T-helper 2 cell (primary cell): ENCODE results near the gene BABAM1.

Experiments
- DNase-seq, 5 experiments: peaks; one replicate each; pipeline versions ENCODE4 v3.0.0 to v3.0.0-alpha.2; 2012 to 2022
- total RNA-seq, 2 donors: gene quantifications; one replicate each; lab custom pipeline; 2026; lab: John Stamatoyannopoulos, UW

Gene BABAM1
- total RNA-seq, result 13.1 to 15.7 reads per million in 2 donors

GRCh38 chr19:17266975-17267788 lies at the start of gene BABAM1:
Gene BABAM1, plus strand, starts transcription at chr19:17267443. Its CDS starts 1,364 bp downstream, at chr19:17268807.
- peak; percentile 70 to 99 (median 92) for DNase-seq

GRCh38 chr19:17219286-17219685 lies 48.0 kb upstream of the BABAM1 start:
- no peak for DNase-seq

GRCh38 chr19:17220207-17220758 lies 47.0 kb upstream of the BABAM1 start:
- no peak for DNase-seq

DNA sequence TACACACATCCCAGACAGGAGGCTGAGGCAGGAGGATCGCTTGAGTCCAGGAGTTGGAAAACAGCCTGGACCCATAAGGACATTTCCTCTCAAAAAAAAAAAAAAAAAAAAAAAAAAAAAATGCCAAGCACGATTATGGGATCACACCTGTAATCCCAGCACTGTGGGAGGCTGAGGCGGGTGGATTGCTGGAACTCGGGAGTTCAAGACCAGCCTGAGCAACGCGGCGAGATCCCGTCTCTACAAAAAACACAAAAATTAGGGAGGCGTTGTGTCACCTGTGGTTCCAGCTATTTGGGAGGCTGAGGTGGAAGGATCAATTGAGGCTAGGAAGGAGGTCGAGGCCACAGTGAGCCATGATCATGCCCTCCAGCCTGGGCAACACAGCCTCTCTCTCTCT lies 42.2 kb upstream of the BABAM1 start:
- DNase-seq, result no peak

DNA sequence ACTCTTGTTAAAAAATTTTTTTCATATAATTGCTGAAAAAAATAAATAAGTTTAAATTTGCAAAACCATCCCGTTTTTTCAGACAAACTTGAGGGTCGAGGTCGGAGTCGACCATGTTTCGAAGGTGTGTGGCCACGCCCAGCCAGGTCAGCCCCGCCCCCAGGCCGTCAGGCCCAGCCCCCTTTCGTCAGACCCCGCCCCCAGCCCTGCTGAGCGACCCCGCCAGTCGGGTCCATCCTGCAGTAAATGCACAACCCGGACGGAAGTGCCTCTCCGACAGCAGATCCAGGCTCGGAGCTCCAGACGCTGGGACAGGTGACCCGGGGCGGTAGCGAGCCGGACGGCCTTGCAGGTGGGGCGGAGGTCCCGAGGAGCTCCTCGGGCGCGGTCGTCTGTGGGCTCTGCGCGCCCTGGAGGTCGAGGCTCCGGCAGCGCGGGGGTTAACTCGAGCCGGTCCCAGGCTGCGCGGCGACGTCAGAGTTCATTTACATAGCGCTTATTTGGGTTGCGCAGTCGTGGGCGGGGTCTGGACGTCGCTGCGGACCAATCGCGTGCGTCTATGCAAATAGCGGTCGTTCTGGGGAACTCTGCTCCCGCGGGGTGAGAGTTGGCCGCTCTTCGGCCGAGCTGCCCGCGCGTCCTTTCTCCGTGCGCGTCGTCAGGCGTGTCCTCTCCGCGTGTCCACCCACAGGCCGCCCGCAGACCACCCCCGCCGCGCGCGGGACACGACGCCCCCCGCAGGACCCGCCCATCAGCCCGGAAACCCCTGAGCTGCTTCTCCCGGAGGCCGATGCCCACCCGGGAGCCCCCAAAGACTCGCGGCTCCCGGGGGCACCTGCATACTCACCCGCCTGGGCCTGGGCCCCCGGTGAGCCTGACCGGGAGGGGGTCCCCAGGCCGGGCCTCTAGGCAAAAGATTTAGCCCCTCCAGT lies 41.0 kb upstream of the BABAM1 start, which contains the start of gene OCEL1:
Gene OCEL1 (plus strand): TSS at position 225 of the 932 bp plus-strand sequence. CDS start 22 bp downstream, at position 247.
- peak; percentile 91 to 98 (median 96) for DNase-seq

GRCh38 chr19:17227798-17228367 lies 39.4 kb upstream of the BABAM1 start:
- DNase-seq, result no peak

DNA sequence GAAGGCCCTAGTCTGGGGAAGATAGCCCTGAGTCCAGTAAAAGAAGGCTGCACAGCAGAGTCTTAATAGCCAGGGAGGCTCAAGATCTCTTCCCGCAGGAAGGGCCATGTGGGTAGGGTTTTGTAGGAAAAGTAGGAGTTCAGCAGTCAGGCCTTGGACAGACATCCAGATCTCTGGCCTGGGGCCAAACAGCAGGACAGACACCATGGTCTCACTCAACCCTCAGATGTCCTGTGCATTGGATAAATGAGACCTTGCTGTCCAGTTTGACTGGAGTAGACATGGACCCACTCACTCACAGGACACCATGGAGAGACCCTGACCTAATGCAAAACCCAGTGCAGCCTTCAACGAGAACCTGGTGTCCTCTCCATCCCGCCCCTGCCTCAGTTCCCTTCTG lies 37.4 kb upstream of the BABAM1 start:
- DNase-seq, result no peak

DNA sequence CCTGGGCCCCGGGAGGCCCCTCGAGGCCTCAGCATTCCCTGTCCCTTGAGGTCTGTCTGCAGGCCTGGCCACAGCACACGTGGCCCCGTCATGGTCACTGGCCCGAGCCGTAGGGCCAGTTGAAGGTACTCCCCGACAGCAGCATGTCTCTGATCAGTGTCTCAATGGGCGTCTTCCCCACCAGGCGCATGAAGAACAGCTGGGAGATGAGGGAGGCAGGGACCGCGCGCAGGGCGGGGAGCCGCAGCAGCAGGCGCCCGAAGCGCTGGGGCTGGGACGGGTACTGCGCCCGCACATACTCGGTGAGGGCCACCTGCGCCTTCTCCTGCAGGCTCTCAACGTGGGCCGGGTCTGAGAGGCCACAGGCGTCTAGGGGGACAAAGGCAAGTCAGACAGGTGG lies 35.0 kb upstream of the BABAM1 start:
- no peak for DNase-seq

DNA sequence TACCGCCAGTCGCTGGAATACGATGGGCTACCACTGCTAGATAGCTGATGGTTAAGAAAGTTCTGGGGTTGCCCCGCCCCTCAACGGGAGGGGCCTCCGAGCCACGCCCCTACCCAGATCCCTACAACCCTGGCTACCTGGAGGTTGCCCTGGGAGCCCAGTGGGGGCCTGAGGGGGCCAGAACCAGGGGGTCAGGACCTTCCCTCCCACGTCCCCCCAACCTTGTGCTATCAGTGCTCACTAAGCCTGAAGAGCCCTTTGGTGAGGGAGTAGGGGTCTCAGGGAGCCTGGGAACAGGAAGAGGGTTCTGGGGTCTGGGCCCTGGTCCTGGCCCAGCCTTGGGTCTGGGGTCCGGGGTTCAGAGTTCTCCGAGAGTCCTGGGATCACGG lies 32.3 kb upstream of the BABAM1 start:
- peak; percentile 32 to 71 (median 44) for DNase-seq

GRCh38 chr19:17235300-17235970 lies 31.8 kb upstream of the BABAM1 start:
- peak; percentile 56 to 81 (median 61) for DNase-seq

GRCh38 chr19:17235971-17236777 lies 31.1 kb upstream of the BABAM1 start:
- DNase-seq, result peak in 1 of 5 experiments; percentile 53

DNA sequence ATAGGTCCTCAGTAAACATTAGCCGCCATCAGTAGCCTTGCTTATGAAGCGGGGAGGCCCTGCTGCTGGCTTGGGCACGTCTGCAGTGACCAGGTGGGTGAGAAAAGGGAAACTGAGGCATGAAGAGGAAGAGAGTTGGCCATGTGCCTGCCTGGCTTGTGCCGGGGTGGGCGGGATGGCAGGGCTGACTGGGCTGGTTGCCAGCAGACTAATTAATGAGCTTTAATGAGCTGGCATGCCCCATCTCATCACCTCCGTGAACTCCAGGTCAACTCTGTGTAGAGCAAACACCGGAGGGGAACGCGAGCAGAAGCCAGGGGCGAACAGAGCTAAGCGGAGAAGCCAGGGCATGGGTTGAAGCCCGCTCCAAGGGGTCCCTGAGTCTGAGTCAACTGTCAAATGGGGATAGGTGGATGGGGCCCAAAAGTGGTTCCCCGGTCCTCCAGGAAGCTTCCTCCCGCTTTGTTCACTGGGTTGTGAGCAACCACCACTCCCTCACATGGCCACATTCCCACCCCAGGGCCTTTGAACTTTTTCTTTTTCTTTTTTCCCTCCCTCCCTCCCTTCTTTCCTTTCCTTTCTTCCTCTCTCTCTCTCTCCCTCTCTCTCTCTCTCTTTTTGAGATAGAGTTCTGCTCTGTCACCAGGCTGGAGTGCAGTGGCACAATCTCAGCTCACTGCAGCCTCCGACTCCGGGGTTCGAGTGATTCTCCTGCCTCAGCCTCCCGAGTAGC lies 30.3 kb upstream of the BABAM1 start:
- DNase-seq, result no peak

- no peak for DNase-seq
Measured at GRCh38 chr19:17237747-17238706, 29.2 kb upstream of the BABAM1 start.

- DNase-seq, result no peak
Measured at GRCh38 chr19:17240062-17240752, 27.0 kb upstream of the BABAM1 start.

DNA sequence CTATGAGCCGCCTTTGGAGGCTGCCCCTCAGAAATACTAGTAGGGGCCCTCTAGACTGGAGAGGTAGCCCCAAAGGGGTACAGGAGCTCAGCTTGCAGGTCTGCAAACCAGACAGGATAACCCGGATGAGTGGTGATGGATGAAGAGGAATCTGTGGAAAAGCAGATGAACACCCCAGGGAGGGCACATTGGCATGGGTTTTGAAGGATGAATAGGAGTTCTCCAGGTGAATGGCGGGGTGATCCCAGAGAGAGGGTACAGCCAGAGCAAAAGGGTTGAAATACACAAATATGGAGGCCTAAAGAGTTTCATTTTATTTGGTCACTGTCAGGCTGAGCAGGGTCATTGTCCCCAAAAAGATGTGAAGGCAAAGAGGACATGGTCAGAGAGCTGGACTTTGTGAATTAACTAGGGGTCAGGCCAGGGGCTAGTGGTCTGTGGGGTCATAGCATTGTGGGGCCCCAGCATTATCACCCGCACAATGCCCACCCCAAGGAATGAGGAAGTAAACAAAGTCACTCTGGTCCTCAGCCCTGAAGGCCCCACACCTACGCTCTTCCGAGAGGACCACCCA lies 26.3 kb upstream of the BABAM1 start:
- no peak for DNase-seq

DNA sequence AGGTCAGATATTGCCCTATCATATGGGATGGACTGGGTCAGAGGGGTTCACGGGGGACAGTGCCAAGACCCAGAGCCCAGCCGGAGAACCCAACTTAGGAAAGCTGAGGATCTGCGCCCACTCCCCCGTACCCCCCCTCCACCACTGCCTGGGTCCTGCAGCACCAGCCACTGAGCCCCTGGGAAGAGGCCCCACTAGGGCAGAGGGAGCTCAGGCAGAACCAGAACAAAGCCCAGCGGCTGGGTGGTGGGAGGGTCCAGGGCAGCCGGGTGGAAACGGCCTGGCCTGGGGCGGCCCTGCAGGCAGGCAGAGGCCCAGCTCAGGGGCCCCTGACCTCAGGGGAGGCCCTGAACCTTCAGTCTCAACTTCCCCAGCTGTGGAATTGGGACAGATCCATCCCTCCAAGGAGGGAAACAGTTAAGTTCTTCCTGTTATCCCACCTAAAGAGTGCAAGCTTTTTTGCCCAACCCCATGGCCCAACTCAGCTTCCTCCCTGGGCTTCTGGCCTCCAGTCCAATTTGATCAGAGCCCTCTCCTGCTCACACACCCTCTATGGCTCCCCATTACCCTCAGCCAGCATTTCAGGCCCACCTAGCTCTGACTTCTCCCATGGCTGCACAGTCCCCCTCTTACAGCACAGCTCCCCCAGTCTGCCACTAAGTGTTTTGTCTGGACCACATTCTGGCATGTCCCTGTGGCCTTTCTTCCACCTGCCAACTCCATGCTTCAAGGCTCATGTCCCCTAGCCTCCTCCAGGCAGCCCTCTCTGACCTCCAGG lies 24.6 kb upstream of the BABAM1 start:
- no peak for DNase-seq

DNA sequence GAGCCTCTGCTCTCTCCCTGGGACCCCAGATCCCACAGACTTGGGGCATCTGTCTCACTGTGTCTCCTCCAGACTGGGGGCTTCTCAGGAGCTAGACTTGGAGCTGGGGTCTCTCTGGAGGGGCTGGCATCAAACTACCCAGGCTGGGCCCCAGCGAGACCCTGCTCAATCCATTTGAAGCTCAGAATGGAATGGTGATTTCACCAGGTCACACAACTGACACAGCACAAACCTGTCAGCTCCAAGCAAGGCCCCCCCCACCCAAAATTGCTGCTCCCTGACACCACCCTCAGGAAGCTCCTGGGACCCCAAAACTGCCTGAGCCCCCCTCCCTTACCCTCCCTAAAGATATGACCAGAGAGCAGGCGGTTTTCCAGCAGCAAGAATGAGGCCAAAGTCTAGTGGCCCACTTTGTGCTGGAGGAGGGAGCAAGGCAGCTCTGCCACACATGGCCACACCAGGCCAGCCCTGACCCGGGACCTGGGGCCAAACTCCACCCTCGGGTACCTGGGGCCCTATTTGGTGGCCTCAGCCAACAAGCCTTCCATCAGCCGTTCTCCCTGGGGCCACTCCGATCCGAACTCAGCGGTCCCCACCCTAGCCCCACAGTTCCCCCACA lies 23.9 kb upstream of the BABAM1 start:
- no peak for DNase-seq
